NCI-H510A treated with DMSO at 0.1 percent for 48 hours (cell line): ENCODE data around the gene ATP6V1B1.
A peak's percentile ranks its signal among the peaks of the same experiment; 100 is the strongest.
"Not testable (repeated sequence)": the region's sequence is repeated elsewhere in the genome, so short reads cannot be mapped to it uniquely, and the experiment has no call there.

ENCODE experiments used
- DNase-seq: peaks from one replicate; lab custom pipeline; 2025; lab: John Stamatoyannopoulos, UW

The ATP6V1B1 gene

GRCh38 chr2:70988726-70989648, 53.3 kb downstream of the ATP6V1B1 start:
- no peak for DNase-seq

GRCh38 chr2:70990216-70990615, 54.5 kb downstream of the ATP6V1B1 start:
- DNase-seq, result no peak

DNA sequence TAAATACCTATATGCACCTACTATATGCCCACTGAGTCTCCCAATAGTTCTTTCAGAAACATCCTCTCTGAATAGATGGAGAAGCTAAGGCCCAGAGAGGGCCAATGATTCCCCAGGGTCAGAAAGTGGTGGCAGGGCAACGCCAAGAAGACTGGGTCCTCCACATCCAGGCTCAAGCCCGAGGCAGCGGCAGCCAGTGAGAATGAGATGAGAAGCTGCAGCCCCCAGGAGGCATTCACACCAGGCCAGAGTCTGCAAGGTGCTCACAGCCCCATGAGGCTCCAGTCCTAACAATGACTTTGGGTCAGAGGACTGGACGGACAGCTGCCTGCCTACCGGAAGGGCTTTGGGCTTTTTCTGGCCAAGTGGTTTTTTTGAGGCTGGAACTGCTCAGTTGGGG, 55.4 kb downstream of the ATP6V1B1 start:
- DNase-seq, result no peak

DNA sequence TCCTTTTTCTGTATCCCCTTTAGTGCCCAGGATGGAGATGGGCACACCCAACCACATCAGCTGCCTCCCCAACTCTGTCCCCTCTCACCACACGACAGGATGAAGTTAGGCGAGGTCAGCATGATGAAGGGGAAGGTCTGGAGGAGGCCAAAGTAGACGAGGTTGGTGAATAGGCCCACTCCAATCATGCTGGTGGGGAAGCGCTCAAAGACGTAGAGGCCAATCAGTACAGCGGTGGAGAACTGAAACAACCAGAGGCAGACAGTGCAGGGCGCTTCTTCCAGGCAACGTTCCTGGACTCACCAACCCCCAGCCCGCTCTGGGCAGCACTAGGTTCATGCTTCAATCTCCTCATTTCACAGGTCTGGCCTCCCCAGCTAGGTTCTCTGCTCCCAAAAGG, 56.0 kb downstream of the ATP6V1B1 start:
- no peak for DNase-seq

DNA sequence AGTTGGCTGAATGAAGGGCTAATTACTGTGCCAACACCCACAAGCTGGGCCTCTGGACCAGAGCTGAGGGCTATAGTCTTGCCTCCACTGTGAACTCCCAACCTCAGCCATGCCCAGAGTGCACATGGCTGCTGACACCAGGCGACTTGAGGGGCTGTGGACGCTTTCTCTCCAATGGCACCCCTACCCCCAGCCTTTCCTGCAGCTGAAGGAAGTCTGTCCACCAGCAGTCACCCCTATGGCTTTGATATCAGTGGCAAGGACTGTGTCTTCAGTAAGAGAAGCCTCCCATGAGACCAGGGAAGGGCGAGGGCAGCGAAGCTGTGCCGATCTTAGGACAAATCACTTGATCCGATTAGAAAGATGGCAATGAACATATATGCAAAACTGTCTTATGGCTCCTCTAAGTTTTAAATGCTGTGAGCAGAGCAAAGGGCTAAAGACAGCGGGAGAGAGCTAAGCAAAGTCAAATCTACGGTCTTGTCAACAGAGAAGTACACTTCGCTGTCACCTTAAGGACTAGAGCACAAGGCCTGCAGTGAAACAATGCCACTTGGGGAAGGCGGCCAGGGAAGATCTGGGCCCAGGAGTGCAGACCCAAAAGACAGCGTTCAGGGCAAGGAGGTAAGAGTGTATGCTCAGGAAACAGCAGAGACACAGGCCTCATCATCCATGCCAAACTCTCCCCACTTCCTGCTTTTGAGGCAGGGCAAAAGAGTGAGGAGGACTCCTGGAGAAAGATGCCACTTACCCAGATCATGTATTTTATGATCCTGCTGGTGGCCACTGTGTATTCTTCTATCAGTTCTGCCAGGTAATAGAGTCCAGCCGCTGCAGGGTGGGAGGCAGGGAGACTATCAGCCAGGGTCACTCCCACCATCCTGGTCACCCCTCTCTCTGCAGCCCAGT, 57.5 kb downstream of the ATP6V1B1 start:
- no peak for DNase-seq

DNA sequence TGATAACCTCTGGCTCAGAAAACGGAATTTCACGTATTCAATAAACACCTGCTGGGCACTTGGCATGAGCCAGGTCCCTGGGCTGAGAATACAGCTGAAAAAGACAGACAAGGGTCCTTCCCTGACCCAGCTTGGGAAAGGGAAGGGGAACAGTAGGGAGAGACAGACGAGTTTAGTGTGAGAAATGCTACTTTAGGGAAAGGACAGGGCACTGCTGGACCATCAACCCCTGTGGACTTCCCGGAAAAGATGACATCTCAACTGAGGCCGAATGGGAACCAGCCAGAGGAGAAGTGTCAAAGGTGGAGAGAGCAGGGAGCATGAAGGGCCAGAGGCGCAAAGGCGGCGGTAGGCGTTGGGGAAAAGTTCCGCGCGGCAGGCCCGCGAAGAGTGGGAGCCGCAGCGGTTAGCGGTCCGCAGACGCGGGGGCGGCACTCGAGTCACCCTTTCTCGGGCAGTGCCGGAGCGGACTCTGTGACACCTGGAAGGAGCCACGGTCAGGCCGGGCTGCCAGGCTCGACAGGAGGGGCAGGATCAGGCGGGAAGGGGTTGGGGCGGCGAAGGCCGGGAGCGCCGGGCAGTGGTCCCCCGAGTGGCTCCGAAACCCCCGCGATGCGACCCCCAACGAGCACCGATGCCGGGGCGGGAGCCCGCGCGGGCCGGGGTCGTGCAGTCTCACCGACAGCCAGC, 58.5 kb downstream of the ATP6V1B1 start:
- DNase-seq, result peak; percentile 3

- peak; percentile 91 for DNase-seq
Measured at GRCh38 chr2:70994699-70995425, 59.2 kb downstream of the ATP6V1B1 start, which contains the start of gene TEX261. TSS of gene TEX261 (minus strand) at chr2:70994873. CDS start at chr2:70994757, 116 bp downstream.

GRCh38 chr2:70995426-70995729, 59.7 kb downstream of the ATP6V1B1 start:
- DNase-seq, result peak; percentile 63

DNA sequence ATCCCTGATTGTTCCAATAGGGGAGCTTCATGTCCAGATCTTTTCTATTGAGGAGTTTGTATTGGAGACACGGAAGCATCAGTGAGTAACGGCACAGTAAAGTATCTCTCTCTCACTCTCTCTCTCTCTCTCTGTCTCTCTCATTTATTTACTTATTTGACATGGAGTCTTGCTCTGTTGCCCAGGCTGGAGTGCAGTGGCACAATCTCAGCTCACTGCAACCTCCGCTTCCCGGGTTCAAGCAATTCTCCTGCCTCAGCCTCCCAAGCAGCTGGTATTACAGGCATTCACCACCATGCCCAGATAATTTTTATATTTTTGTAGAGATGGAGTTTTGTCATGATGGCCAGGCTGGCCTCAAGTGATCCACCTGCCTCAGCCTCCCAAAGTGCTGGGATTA, 63.2 kb downstream of the ATP6V1B1 start:
- DNase-seq, result not testable (repeated sequence)

- no peak for DNase-seq
Measured at GRCh38 chr2:70999362-70999761, 63.7 kb downstream of the ATP6V1B1 start.

GRCh38 chr2:70999931-71000330, 64.2 kb downstream of the ATP6V1B1 start:
- not testable (repeated sequence) for DNase-seq

DNA sequence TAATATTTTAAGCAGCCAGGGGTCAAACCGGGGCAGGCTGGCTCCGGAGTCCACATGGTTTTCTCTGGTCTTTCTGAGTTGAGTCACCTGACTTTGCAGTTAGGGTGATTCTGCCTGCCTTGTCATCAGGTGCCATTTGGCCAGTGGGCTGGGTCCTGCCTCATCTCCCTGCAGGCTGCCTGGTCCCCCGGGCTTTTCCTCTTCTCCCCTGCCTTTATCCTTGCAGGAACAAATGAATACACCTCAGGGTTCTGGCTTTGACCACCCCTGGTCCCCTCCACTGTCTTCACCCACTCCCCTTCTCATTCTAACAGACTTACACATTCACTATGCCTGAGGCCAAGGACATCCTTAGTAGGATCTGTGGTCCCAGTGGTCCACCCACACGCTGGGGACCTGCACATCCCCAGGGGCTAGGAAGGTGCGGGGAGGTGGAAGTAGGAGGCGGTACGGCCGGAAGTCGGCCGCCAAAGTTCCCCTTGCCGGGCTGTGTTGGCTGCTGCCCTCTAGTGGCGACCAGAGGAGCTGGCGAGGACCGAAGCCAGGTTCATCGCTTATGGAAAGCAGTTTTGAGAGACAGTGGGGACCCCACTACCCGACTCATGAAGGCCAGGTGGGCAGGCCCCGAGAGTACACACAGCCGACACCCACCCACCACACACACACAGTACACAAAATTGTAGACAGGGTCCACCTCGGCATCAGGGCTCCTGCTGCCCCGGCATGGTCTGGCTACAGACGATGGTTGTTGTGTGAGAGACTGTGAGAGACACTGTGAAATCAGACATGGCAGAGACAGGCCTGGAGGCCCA, 65.3 kb downstream of the ATP6V1B1 start:
- DNase-seq, result peak; percentile 57

DNA sequence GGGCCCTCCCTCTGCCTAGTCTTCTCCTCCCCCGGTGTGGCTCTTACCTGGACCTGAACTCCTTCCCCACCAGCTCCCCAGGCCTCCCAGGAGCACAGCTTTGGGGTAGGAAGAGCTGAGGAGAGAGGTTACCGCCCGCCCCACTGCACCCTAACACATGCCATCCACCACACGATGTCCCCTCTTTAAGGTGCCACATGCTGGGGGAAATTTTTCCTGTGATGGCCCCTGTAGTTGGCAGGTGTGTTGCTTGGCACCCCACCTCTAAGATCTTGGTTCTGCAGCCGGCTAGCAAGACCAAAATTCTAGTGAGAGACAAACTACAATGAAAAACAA, 65.9 kb downstream of the ATP6V1B1 start:
- DNase-seq, result no peak

DNA sequence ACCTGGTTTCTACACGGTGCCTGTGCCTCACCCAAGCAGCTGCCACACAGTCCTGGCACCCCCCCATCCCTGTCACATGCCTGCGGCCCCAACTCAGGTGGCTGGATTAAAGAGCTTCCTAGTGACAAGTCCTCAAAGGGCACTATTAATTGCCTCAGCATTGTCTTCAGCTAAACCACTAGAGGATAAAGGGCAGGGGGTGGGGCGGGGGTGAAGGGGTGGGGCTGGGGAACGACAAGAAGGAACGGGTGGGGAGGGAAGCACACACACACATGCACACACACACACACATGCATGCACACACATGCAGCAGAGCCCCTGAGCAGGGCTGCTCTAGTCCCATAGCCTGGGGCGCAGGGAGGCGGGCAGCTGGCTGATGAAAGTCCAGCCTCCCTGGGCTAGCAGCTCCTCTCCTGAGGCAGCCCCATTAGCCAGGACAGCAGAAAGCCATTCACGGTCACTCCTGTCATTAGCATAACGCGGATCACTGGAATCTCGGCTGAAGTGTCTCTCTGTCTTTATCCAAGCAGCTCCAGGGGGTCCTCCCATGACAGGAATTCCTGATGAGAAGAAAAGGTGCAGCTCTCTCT, 66.4 kb downstream of the ATP6V1B1 start:
- DNase-seq, result peak; percentile 35

GRCh38 chr2:71003396-71003795, 67.7 kb downstream of the ATP6V1B1 start:
- no peak for DNase-seq

- no peak for DNase-seq
Measured at GRCh38 chr2:71003966-71004755, 68.5 kb downstream of the ATP6V1B1 start.

DNA sequence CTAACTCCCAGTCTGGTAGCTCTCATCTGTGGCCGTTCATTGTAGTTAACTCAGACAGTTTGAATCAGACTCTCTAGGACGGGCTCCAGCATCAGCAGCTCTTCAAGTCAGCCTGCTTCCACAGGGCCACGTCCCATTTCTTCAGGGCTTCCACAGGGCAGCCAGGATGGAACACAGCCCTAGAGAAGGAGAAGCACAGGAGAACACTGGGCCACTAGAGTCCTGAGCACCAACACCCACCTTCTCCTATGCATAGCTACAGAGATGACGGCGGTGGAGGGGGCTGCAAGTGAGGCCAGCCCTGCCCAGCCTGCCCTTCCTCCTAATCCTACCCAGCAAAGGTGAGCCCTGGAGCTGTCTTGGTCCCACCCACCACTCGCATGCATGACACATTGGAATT, 69.2 kb downstream of the ATP6V1B1 start:
- no peak for DNase-seq

- DNase-seq, result no peak
Measured at GRCh38 chr2:71005271-71006202, 69.8 kb downstream of the ATP6V1B1 start.
